H1 (cell line): ENCODE measurements around the gene NPR2. TPM values are rescaled to one million over a fixed set of nuclear protein-coding genes. Genes with fewer than 3 reads are reported as not detected.

ENCODE experiments used
- CTCF ChIA-PET: fragments of 300-600 bp; sonication (Branson Sonifier 250); formaldehyde crosslinking; loops from one replicate; lab custom pipeline; 2021; ENCODE audit not compliant: partially characterized antibody; lab: Charles Lee
- POLR2A ChIA-PET: fragments of 300-600 bp; sonication (Branson Sonifier 250); formaldehyde crosslinking; loops from one replicate; lab custom pipeline; 2021; ENCODE audit warnings: inconsistent platforms; ENCODE audit not compliant: partially characterized antibody; lab: Charles Lee
- DNase-seq, 2 experiments: peaks; one replicate each; pipeline versions ENCODE4 v3.0.0 to v3.0.0-alpha.2; 2010 to 2022; ENCODE audit warnings: low spot score in 2 of 2, low read depth in 1 of 2, mixed read lengths in 1 of 2
- FAIRE-seq: peaks from 2 replicates; lab custom pipeline; 2011; peaks lifted over from hg19 to GRCh38; lab: Jason Lieb, UNC
- H2AFZ ChIP-seq: 2 replicates; pipeline ENCODE4 v1.8.1; 2012; ENCODE audit warnings: low read length, inconsistent platforms
- H2AK5ac ChIP-seq: 2 replicates; pipeline ENCODE4 v1.6.1; 2013; ENCODE audit warnings: low read depth, low read length
- H2BK120ac ChIP-seq: replicated peaks from 2 replicates; pipeline ENCODE3; 2013; ENCODE audit warnings: low read depth, low read length, inconsistent platforms
- H2BK12ac ChIP-seq: 2 replicates; pipeline ENCODE4 v1.6.1; 2013; ENCODE audit warnings: low read depth, low read length
- H2BK15ac ChIP-seq: 2 replicates; pipeline ENCODE4 v1.6.1; 2013; ENCODE audit warnings: low read length
- H2BK20ac ChIP-seq: 2 replicates; pipeline ENCODE4 v1.6.1; 2013; ENCODE audit warnings: low read length
- H2BK5ac ChIP-seq: 2 replicates; pipeline ENCODE4 v1.6.1; 2013; ENCODE audit warnings: low read depth, low read length
- H3K14ac ChIP-seq: 2 replicates; pipeline ENCODE4 v1.6.1; 2013; ENCODE audit warnings: inconsistent platforms; ENCODE audit not compliant: insufficient read length
- H3K18ac ChIP-seq: 2 replicates; pipeline ENCODE4 v1.6.1; 2013; ENCODE audit warnings: low read length; ENCODE audit errors: extremely low read depth
- H3K23ac ChIP-seq: 2 replicates; pipeline ENCODE4 v1.6.1; 2013; ENCODE audit warnings: inconsistent platforms; ENCODE audit not compliant: insufficient read length
- H3K23me2 ChIP-seq: 2 replicates; pipeline ENCODE4 v1.6.1; 2013; ENCODE audit warnings: low read depth, low read length
- H3K27ac ChIP-seq: 2 replicates; pipeline ENCODE4 v1.6.1; 2011; ENCODE audit warnings: low read depth, low read length, inconsistent platforms
- H3K27me3 ChIP-seq, 4 experiments: replicated peaks in 1 of 4; 1 replicate in 1 of 4; 2 replicates in 3 of 4; pipeline versions ENCODE4 v1.6.1 to v1.8.1; 2011 to 2013; ENCODE audit warnings: low read length in 3 of 4, mild to moderate bottlenecking in 3 of 4, inconsistent platforms in 2 of 4, mixed read lengths in 2 of 4, moderate library complexity in 1 of 4; ENCODE audit not compliant: control insufficient read depth in 3 of 4, insufficient read depth in 3 of 4; ENCODE audit errors: extremely low read depth in 1 of 4
- H3K36me3 ChIP-seq, 4 experiments: 2 replicates each; pipeline versions ENCODE4 v1.6.1 to v1.8.1; 2011 to 2013; ENCODE audit warnings: mild to moderate bottlenecking in 4 of 4, low read length in 3 of 4, moderate library complexity in 2 of 4, control low read depth in 1 of 4, inconsistent platforms in 1 of 4; ENCODE audit not compliant: insufficient read depth in 4 of 4, control insufficient read depth in 2 of 4
- H3K4ac ChIP-seq: replicated peaks from 2 replicates; pipeline ENCODE3; 2013; ENCODE audit warnings: low read length, low read depth, mixed read lengths, inconsistent platforms; ENCODE audit not compliant: insufficient read length
- H3K4me1 ChIP-seq, 4 experiments: replicated peaks in 1 of 4; 1 replicate in 1 of 4; 2 replicates in 3 of 4; pipeline versions ENCODE4 v1.6.1 to v1.8.1; 2011 to 2013; ENCODE audit warnings: low read length in 3 of 4, inconsistent platforms in 2 of 4, mixed read lengths in 1 of 4; ENCODE audit not compliant: insufficient read depth in 4 of 4, control insufficient read depth in 3 of 4
- H3K4me2 ChIP-seq, 2 experiments: 2 replicates each; pipeline versions ENCODE4 v1.6.1 to v1.8.1; 2011 to 2013; ENCODE audit warnings: low read depth in 2 of 2, low read length in 2 of 2, control low read depth in 1 of 2, inconsistent platforms in 1 of 2, mild to moderate bottlenecking in 1 of 2; ENCODE audit not compliant: insufficient read depth in 1 of 2
- H3K4me3 ChIP-seq, 4 experiments: fragments of 200-600, 300-600 bp in 1 of 4; sonication (generic), shearing (Covaris generic), sonication (Bioruptor Twin) in 1 of 4; 2 replicates each; pipeline versions ENCODE4 v1.5.1 to v1.8.1; 2011 to 2016; ENCODE audit warnings: low read length in 4 of 4, low read depth in 3 of 4, control low read depth in 2 of 4, inconsistent platforms in 2 of 4, mild to moderate bottlenecking in 2 of 4, mixed read lengths in 1 of 4, moderate library complexity in 1 of 4; ENCODE audit not compliant: insufficient read depth in 2 of 4; ENCODE audit errors: extremely low read depth in 1 of 4
- H3K56ac ChIP-seq: replicated peaks from 2 replicates; pipeline ENCODE3; 2013; ENCODE audit warnings: low read depth, mild to moderate bottlenecking, mixed read lengths, low read length, inconsistent platforms; ENCODE audit not compliant: insufficient read length
- H3K79me1 ChIP-seq: 2 replicates; pipeline ENCODE4 v1.6.1; 2013; ENCODE audit warnings: low read depth, low read length, control low read depth
- H3K79me2 ChIP-seq, 2 experiments: 2 replicates each; pipeline versions ENCODE4 v1.6.1 to v1.8.1; 2012 to 2013; ENCODE audit warnings: low read length in 2 of 2, mild to moderate bottlenecking in 2 of 2, inconsistent platforms in 1 of 2; ENCODE audit not compliant: insufficient read depth in 2 of 2, control insufficient read depth in 1 of 2
- H3K9ac ChIP-seq, 4 experiments: replicated peaks in 1 of 4; 1 replicate in 1 of 4; 2 replicates in 3 of 4; pipeline versions ENCODE4 v1.6.1 to v1.8.1; 2011 to 2013; ENCODE audit warnings: low read depth in 3 of 4, low read length in 3 of 4, control low read depth in 2 of 4, mild to moderate bottlenecking in 2 of 4, moderate library complexity in 2 of 4, inconsistent platforms in 1 of 4; ENCODE audit errors: extremely low read depth in 1 of 4
- H3K9me3 ChIP-seq, 2 experiments: 2 replicates each; pipeline versions ENCODE4 v1.6.1 to v1.8.1; 2012 to 2013; ENCODE audit warnings: mild to moderate bottlenecking in 2 of 2, moderate library complexity in 2 of 2, control low read depth in 1 of 2, inconsistent platforms in 1 of 2, low read depth in 1 of 2, low read length in 1 of 2, mixed read lengths in 1 of 2; ENCODE audit not compliant: insufficient read depth in 2 of 2
- H4K20me1 ChIP-seq, 2 experiments: replicated peaks in 1 of 2; 2 replicates each; pipeline versions ENCODE3 to v1.8.1; 2011 to 2013; ENCODE audit warnings: inconsistent platforms in 2 of 2, low read length in 2 of 2, mild to moderate bottlenecking in 1 of 2; ENCODE audit not compliant: insufficient read depth in 2 of 2, control insufficient read depth in 1 of 2
- H4K5ac ChIP-seq: 2 replicates; pipeline ENCODE4 v1.6.1; 2013; ENCODE audit warnings: low read length, low read depth, mixed read lengths, inconsistent platforms; ENCODE audit not compliant: insufficient read length
- H4K8ac ChIP-seq: 2 replicates; pipeline ENCODE4 v1.8.0; 2013; ENCODE audit warnings: mild to moderate bottlenecking, moderate library complexity, low read length, inconsistent platforms; ENCODE audit not compliant: insufficient read depth; ENCODE audit errors: extremely low read depth
- H4K91ac ChIP-seq: replicated peaks from 2 replicates; pipeline ENCODE3; 2013; ENCODE audit warnings: low read length, mixed read lengths, inconsistent platforms; ENCODE audit not compliant: insufficient read length
- CBX8 ChIP-seq: fragments of 300-800, 300-1000 bp; sonication (generic); IDR thresholded peaks from 2 replicates; pipeline ENCODE4 v1.7.1; 2016; ENCODE audit warnings: low read depth, low read length, borderline replicate concordance
- CHD2 ChIP-seq: IDR thresholded peaks from 2 replicates; pipeline ENCODE4 v1.6.1; 2012; ENCODE audit warnings: low read length, improper control_type of control experiment
- FOSL1 ChIP-seq: IDR thresholded peaks from 2 replicates; pipeline ENCODE4 v1.6.1; 2011; ENCODE audit warnings: mild to moderate bottlenecking, low read depth, low read length, moderate library complexity; ENCODE audit not compliant: insufficient read depth
- HDAC6 ChIP-seq: IDR thresholded peaks from one replicate; pipeline ENCODE4 v1.7.1; 2012; ENCODE audit warnings: low read depth, mild to moderate bottlenecking, inconsistent platforms, low read length, moderate library complexity
- PHF8 ChIP-seq: fragments of 200-600 bp; sonication (generic); conservative IDR thresholded peaks from 2 replicates; pipeline ENCODE4 v1.7.1; 2012; ENCODE audit warnings: low read depth, mild to moderate bottlenecking, inconsistent platforms, low read length, moderate library complexity
- POU5F1 ChIP-seq: IDR thresholded peaks from 2 replicates; pipeline ENCODE4 v1.6.1; 2011; ENCODE audit warnings: low read depth, mild to moderate bottlenecking, low read length, moderate library complexity
- SP4 ChIP-seq: IDR thresholded peaks from 2 replicates; pipeline ENCODE4 v1.6.1; 2012; ENCODE audit warnings: low read length, inconsistent platforms
- WGBS, 2 experiments: shearing (Covaris generic) in 1 of 2; methylation state at CpG; one replicate each; pipeline versions ENCODE4 v1.1.6 to v1.1.7; 2013 to 2015; ENCODE audit warnings: low lambda C conversion rate in 2 of 2, mixed read lengths in 2 of 2, inconsistent platforms in 1 of 2, low coverage in 1 of 2, missing lambda C conversion rate in 1 of 2; ENCODE audit not compliant: insufficient replicate concordance in 2 of 2, insufficient coverage in 1 of 2, insufficient read length in 1 of 2; ENCODE audit errors: extremely low coverage in 1 of 2, missing lambda C conversion rate in 1 of 2; 5-methylcytosine and 5-hydroxymethylcytosine counted together
- polyA plus RNA-seq, 7 experiments: library from polyadenylated mRNA; depleted of rRNA in 3 of 7; stranded (reverse) in 5 of 7; unstranded in 2 of 7; fragments of >200 nt in 5 of 7; fragments of 200-250 nt in 2 of 7; gene quantifications; 1 replicate in 5 of 7; 2 replicates in 1 of 7; 4 replicates in 1 of 7; pipeline versions ENCODE4 v1.2.1 to v1.2.3, GENCODE V29; 2011 to 2013; ENCODE audit warnings: missing spikeins in 2 of 7, mixed read lengths in 2 of 7
- total RNA-seq: library from RNA; stranded (reverse); fragmentation: NEBNext Ultra II Directional; extraction: Animal tissue kit (Norgen Biotek cat#: 25700); gene quantifications from 2 replicates; pipeline ENCODE4 v1.2.1, GENCODE V29; 2021
- TF ChIP-seq, protein P1 (sequence below): IDR thresholded peaks from 2 replicates; pipeline ENCODE4 v1.6.1; 2012; ENCODE audit warnings: inconsistent platforms

The NPR2 gene
- total and polyA plus RNA-seq, 2 of the 8 experiments (the other 6 are each of a cell fraction or from before 2014, with no cell fraction given), result 11.0 to 17.0 TPM

DNA sequence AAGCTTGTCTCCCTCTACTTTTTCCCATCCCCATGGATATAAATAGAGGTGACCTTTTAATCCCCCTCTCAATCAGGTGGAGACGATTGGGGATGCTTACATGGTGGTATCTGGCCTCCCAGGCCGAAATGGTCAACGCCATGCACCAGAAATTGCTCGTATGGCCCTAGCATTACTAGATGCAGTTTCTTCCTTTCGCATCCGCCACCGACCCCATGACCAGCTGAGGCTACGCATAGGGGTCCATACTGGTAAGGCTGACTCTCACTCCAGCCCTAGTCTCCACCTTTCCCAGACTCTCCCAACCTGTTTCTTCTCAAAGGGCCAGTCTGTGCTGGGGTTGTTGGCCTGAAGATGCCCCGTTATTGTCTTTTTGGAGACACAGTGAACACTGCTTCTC is 17.0 kb downstream of the NPR2 start:
- H3K56ac ChIP-seq, result no peak overlapping the region
- no peak overlapping the region for H3K27ac ChIP-seq
- POLR2A ChIA-PET, result no interaction called here
- H3K36me3 ChIP-seq, result peaks cover 0 to 4% (median 0%) of the 10 kb centered on the region in 4 experiments; a peak in 2 of 8 replicates
- H2BK5ac ChIP-seq, result no peak overlapping the region
- CTCF ChIA-PET, result interaction anchor here (0.9 to 3.2 kb wide), 3 partner anchors 18 to 160 kb away, joined by 3 to 13 read pairs (median 3); no protein-coding TSS in a partner anchor
- TF ChIP-seq CBX8 (no peak), PHF8 (no peak), SP4 (no peak), HDAC6 (no peak), POU5F1 (no peak), FOSL1 (no peak), CHD2 (no peak)
- TF ChIP-seq, protein P1, sequence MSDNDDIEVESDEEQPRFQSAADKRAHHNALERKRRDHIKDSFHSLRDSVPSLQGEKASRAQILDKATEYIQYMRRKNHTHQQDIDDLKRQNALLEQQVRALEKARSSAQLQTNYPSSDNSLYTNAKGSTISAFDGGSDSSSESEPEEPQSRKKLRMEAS, result no peak
- H3K9me3 ChIP-seq, result no peaks in the 10 kb centered on the region
- H3K27me3 ChIP-seq, result peaks cover 0 to 3% (median 2%) of the 10 kb centered on the region in 4 experiments; a peak in 1 of 7 replicates
- no peak for FAIRE-seq
- H3K4me3 ChIP-seq, result no peak overlapping the region
- H2BK12ac ChIP-seq, result no peak overlapping the region
- no peak overlapping the region for H2BK15ac ChIP-seq
- H2BK20ac ChIP-seq, result no peak overlapping the region
- no peak overlapping the region for H2AK5ac ChIP-seq
- no peak overlapping the region for H3K4ac ChIP-seq
- no peak overlapping the region for H3K23ac ChIP-seq
- no peak overlapping the region for H4K5ac ChIP-seq
- no peaks in the 10 kb centered on the region for H3K79me2 ChIP-seq
- H3K23me2 ChIP-seq, result peaks cover 4% of the 10 kb centered on the region
- H4K20me1 ChIP-seq, result peaks cover 0 to 2% of the 10 kb centered on the region in 2 experiments
- peaks cover 0 to 4% (median 2%) of the 10 kb centered on the region in 4 experiments; a peak in 4 of 7 replicates for H3K4me1 ChIP-seq
- no peak overlapping the region for H2BK120ac ChIP-seq
- 90% methylated on average over 9 of the region's 9 CpGs; no CpG with 5 or more reads in 1 of the 2 experiments for WGBS, 2 experiments
- no peak for DNase-seq
- no peak overlapping the region for H4K8ac ChIP-seq
- no peak overlapping the region for H3K18ac ChIP-seq
- no peak overlapping the region for H3K4me2 ChIP-seq
- H3K79me1 ChIP-seq, result no peaks in the 10 kb centered on the region
- no peak overlapping the region for H3K9ac ChIP-seq
- no peak overlapping the region for H4K91ac ChIP-seq
- H3K14ac ChIP-seq, result no peak overlapping the region
- H2AFZ ChIP-seq, result no peak overlapping the region
